OCI-LY7 (cell line): ENCODE measurements around the gene C10orf90. TPM values are rescaled to one million over a fixed set of nuclear protein-coding genes. Genes with fewer than 3 reads are reported as not detected.

ENCODE experiments used
- BruUV-seq: library from RNA; stranded (reverse); fragments of 400-500 nt; replicated peaks from 2 replicates; lab custom pipeline; 2021; lab: Mats Ljungman, UMichigan
- CTCF ChIA-PET: fragments of 300-600 bp; sonication (Branson Sonifier 250); formaldehyde crosslinking; loops from one replicate; lab custom pipeline; 2022; ENCODE audit warnings: antibody characterized with exemption; ENCODE audit not compliant: unreplicated experiment; lab: Charles Lee
- POLR2A ChIA-PET: fragments of 300-600 bp; sonication (Branson Sonifier 250); formaldehyde crosslinking; loops from one replicate; lab custom pipeline; 2022; ENCODE audit warnings: antibody characterized with exemption; lab: Charles Lee
- DNase-seq: peaks from one replicate; pipeline ENCODE4 v3.0.0-alpha.2; 2015; ENCODE audit warnings: low spot score
- H2AFZ ChIP-seq: fragments of 200-600 bp; sonication (generic), shearing (Covaris generic); 2 replicates; pipeline ENCODE4 v1.6.1; 2014; ENCODE audit warnings: mild to moderate bottlenecking, antibody characterized with exemption, low read length, moderate library complexity
- H3K27ac ChIP-seq: fragments of 200-600 bp; sonication (generic); 2 replicates; pipeline ENCODE4 v1.5.1; 2014; ENCODE audit warnings: mixed run types, low read depth, mild to moderate bottlenecking, moderate library complexity, low read length, inconsistent platforms; ENCODE audit not compliant: poor library complexity, severe bottlenecking
- H3K36me3 ChIP-seq: fragments of 200-600 bp; sonication (generic); 2 replicates; pipeline ENCODE4 v1.6.1; 2014; ENCODE audit warnings: mild to moderate bottlenecking, antibody characterized with exemption, low read length, moderate library complexity, mixed read lengths; ENCODE audit not compliant: insufficient read depth
- H3K4me1 ChIP-seq: fragments of 200-600 bp; sonication (generic); 2 replicates; pipeline ENCODE4 v1.5.1; 2014; ENCODE audit warnings: mild to moderate bottlenecking, low read length; ENCODE audit not compliant: insufficient read depth, poor library complexity, severe bottlenecking
- H3K4me2 ChIP-seq: fragments of 200-600 bp; sonication (generic); 2 replicates; pipeline ENCODE4 v1.6.1; 2014; ENCODE audit warnings: mild to moderate bottlenecking, low read length
- H3K4me3 ChIP-seq: fragments of 200-600 bp; sonication (generic); 2 replicates; pipeline ENCODE4 v1.5.1; 2014; ENCODE audit warnings: mild to moderate bottlenecking, low read depth, low read length; ENCODE audit not compliant: poor library complexity, severe bottlenecking
- H3K79me2 ChIP-seq: fragments of 200-600 bp; sonication (generic); 2 replicates; pipeline ENCODE4 v1.6.1; 2016; ENCODE audit warnings: low read depth, mild to moderate bottlenecking, low read length, moderate library complexity, mixed read lengths; ENCODE audit not compliant: insufficient read depth
- H3K9me2 ChIP-seq: fragments of 200-600 bp; sonication (generic); 2 replicates; pipeline ENCODE4 v1.6.1; 2016; ENCODE audit warnings: mild to moderate bottlenecking, low read length, mixed read lengths; ENCODE audit not compliant: insufficient read depth
- H3K9me3 ChIP-seq: fragments of 200-600 bp; sonication (generic); 2 replicates; pipeline ENCODE4 v1.6.1; 2014; ENCODE audit warnings: mild to moderate bottlenecking, mixed run types, low read length, mixed read lengths
- H4K20me1 ChIP-seq: fragments of 200-600 bp; sonication (generic); 2 replicates; pipeline ENCODE4 v1.6.1; 2014; ENCODE audit warnings: mild to moderate bottlenecking, antibody characterized with exemption, low read length, moderate library complexity, mixed read lengths; ENCODE audit not compliant: insufficient read depth
- EZH2phosphoT487 ChIP-seq: fragments of 200-600 bp; sonication (generic); IDR thresholded peaks from 2 replicates; pipeline ENCODE4 v1.6.1; 2018; ENCODE audit warnings: low read depth, borderline replicate concordance, mild to moderate bottlenecking, mixed run types, antibody characterized with exemption, low read length, moderate library complexity, mixed read lengths
- intact Hi-C: fragments of 100-400 bp; cut with micrococcal nuclease; formaldehyde crosslinking; loops from one replicate; pipeline ENCODE4 v1.10.0; 2022; ENCODE audit not compliant: unreplicated experiment
- total RNA-seq, 2 experiments: library from RNA; depleted of rRNA in 1 of 2; stranded (reverse); fragments of >200 nt in 1 of 2; shearing (Covaris generic) in 1 of 2; gene quantifications; 2 replicates each; pipeline ENCODE4 v1.2.3, GENCODE V29; 2014 to 2022
- TF ChIP-seq, protein P1 (sequence below): fragments of 200-600 bp; sonication (generic); conservative IDR thresholded peaks from 2 replicates; pipeline ENCODE4 v1.5.1; 2014; ENCODE audit warnings: mild to moderate bottlenecking, antibody characterized with exemption, low read length, moderate library complexity, mixed read lengths

C10orf90 gene
- total RNA-seq, 2 experiments from 2014 or later, result not detected

DNA sequence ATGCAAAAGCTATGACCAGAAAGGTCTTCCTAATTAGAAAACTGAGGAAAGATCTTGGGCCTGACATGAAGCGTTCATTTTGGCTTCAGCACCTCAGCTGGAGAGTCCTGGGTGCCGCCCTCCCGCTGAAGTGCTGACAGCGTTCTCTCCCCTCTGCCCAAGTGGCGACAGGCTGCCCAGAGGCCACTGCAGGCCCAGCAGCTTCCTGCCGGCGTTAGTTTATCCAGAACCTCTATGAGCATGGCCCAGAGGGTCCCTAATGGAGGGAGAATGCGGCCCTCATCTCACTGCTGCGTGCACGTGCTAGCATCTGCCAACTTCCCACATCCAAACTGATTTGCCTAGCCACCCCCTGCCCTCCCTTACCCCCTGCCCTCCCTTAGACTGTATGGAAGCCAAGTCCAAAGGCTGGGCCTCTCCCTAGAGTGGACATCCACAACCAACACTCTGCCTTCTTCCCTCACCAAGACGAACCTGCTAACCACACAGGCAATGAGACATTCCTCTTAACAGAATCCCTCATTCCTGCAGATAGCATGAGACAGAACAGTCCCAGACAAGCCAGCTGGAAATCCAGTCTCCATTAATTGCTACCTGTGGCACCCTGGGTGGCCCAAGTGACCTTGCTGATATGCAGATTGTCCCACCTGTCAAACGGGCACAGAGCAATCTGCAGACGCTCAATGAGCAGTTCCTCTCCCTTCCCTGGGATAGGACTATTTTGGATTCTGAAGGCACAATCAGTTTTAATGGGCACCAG is 108.4 kb downstream of the C10orf90 start:
- H3K36me3 ChIP-seq, result no peaks in the 10 kb centered on the region
- TF ChIP-seq, protein P1, sequence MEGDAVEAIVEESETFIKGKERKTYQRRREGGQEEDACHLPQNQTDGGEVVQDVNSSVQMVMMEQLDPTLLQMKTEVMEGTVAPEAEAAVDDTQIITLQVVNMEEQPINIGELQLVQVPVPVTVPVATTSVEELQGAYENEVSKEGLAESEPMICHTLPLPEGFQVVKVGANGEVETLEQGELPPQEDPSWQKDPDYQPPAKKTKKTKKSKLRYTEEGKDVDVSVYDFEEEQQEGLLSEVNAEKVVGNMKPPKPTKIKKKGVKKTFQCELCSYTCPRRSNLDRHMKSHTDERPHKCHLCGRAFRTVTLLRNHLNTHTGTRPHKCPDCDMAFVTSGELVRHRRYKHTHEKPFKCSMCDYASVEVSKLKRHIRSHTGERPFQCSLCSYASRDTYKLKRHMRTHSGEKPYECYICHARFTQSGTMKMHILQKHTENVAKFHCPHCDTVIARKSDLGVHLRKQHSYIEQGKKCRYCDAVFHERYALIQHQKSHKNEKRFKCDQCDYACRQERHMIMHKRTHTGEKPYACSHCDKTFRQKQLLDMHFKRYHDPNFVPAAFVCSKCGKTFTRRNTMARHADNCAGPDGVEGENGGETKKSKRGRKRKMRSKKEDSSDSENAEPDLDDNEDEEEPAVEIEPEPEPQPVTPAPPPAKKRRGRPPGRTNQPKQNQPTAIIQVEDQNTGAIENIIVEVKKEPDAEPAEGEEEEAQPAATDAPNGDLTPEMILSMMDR, result no peak
- TF ChIP-seq EZH2phosphoT487, result no peak
- no TSS peak for BruUV-seq
- H3K79me2 ChIP-seq, result no peaks in the 10 kb centered on the region
- H3K9me2 ChIP-seq, result no peaks in the 10 kb centered on the region
- no peak for DNase-seq
- H2AFZ ChIP-seq, result no peak overlapping the region
- ChIA-PET POLR2A (no interaction called here), CTCF (no interaction called here)
- no peaks in the 10 kb centered on the region for H4K20me1 ChIP-seq
- no peaks in the 10 kb centered on the region for H3K9me3 ChIP-seq
- H3K4me2 ChIP-seq, result no peak overlapping the region
- no peaks in the 10 kb centered on the region for H3K4me1 ChIP-seq
- intact Hi-C loops, result no loop called here
- H3K4me3 ChIP-seq, result no peak overlapping the region
- no peak overlapping the region for H3K27ac ChIP-seq

DNA sequence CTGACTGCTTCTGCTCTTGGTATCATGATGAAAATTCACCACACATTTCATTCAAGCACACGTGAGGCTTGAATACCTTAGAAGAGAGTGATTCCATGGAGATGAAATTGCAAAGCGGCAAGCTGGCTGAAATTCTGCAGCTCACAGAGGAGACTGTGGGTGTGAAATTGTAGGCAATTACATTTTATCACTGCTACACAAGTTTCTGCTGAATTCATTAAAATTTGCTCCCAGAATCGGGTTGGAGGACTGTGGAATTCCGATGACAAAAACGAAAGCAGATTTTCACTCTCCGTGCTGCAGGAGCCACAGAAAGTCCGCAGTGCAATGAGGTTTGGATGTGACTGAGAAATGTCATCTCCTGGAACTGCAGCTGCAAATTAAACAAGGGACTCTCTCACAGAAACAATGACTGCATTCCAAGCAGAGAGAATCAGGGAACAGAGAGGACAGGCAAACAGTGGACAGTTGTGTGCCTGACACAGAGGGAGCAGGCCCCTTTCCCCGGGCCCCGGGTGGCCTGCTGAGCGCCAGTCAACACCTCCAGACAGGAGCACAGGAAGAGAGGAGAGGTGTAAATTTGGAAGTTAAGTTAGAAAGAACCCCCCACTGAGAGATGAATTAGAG is 109.1 kb downstream of the C10orf90 start:
- no peak overlapping the region for H3K4me2 ChIP-seq
- H2AFZ ChIP-seq, result no peak overlapping the region

More for the DNA sequence above, 109.1 kb downstream of the C10orf90 start:
- Histone ChIP-seq H3K9me3 (no peaks in the 10 kb centered on the region), H3K27ac (no peak overlapping the region), H3K36me3 (no peaks in the 10 kb centered on the region), H3K4me1 (no peaks in the 10 kb centered on the region), H4K20me1 (no peaks in the 10 kb centered on the region), H3K9me2 (no peaks in the 10 kb centered on the region), H3K4me3 (no peak overlapping the region), H3K79me2 (no peaks in the 10 kb centered on the region)
- ChIA-PET CTCF (no interaction called here), POLR2A (no interaction called here)
- no peak for DNase-seq
- intact Hi-C loops, result no loop called here
- TF ChIP-seq, protein P1, result no peak
- TF ChIP-seq EZH2phosphoT487, result no peak
- BruUV-seq, result no TSS peak
